Measurements from ENCODE around the gene ZP1. TPM values are rescaled to one million over a fixed set of nuclear protein-coding genes. Genes with fewer than 3 reads are reported as not detected.
A peak's percentile ranks its signal among the peaks of the same experiment; 100 is the strongest.
"Not testable (repeated sequence)": the region's sequence is repeated elsewhere in the genome, so short reads cannot be mapped to it uniquely, and the experiment has no call there.

ZP1 gene
- total RNA-seq, 1 experiment from 2014 or later = 1.3 TPM

- no peak for DNase-seq (ENCODE audit: low read depth)
These were observed 41.5 kb downstream of the ZP1 start for GRCh38 chr11:60908803-60909202.

GRCh38 chr11:60909680-60910280 lies 42.4 kb downstream of the ZP1 start:
- not testable (repeated sequence) for DNase-seq (ENCODE audit: low read depth)

GRCh38 chr11:60910281-60910687 lies 42.9 kb downstream of the ZP1 start:
- DNase-seq (ENCODE audit: low read depth) = no peak

- no peak for DNase-seq (ENCODE audit: low read depth)
These were observed 43.5 kb downstream of the ZP1 start for GRCh38 chr11:60910711-60911380.

GRCh38 chr11:60912223-60912850 lies 45.0 kb downstream of the ZP1 start:
- no peak for DNase-seq (ENCODE audit: low read depth)

DNA sequence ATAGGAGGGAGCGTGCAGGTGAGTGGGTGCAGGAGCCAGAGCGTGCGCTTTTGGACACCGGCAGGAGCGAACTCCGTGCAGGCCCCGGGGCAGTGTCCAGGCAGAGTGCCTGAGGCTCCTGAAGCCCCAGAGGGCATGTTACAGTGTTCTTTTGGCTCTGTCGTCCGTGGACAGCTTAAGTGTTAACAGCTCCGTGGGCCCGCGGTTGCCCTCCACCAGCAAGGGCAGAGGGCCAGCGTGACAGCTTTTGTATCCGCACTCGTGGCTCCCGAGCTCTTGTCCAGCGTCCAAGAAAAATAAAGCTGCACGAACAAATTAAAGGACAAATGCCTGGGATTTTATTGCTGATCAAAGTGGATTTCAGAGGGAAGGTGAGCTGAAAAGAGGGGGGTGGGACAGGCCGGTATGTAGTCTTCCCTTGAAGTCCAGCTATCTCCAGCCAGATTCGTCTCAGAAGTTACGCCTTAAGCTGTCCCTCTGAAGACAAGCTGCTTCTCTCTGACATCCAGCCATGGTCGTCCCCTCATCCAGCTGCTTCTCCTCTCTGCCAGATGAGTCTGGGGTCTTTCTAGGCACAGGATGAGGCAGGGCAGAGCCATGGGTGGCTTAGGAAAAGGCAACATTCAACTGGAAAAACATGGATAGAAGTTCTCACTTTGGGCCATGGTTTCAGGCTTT lies 45.6 kb downstream of the ZP1 start:
- DNase-seq (ENCODE audit: low read depth) = no peak

DNA sequence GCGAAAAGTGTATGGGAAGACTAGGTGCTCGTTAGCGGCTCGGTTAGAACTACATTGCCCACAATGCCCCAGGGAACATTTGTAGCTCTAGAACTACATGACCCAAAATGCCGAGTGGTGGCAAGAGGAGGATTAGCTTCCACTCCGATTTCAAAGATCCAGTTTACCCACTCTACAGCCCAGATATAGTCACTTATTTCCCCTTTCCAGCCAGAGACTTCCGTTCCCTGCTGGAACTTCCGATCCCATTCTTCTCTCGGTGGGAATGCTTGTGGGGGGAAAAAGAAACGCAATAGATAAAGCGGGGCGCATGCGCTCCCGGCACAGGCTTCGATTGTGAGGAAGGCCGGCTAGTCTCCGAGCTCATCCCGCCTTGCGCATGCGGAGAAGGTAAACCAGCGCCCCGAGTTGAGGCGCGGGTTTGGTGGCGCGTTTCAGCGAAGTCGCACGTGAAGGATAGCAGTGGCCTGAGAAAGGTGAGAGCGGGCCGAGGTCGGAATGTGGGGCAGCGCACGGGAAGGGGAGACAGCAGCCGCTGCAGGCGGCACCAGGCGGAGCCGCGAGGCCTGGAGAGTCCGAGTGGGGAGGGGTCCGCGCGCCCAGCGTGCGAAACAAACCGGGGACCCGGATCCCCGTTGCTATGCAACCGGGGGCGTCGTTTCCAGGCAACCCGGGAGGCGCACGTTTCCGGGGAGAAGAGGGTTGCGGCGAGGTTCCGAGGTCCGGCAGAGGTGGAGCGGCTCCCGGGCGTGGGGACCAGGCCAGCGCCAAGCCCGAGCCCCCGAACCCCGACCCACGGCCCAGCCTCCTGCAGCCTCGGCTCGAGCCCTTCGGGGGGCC lies 46.7 kb downstream of the ZP1 start, which contains the start of gene TMEM109:
Gene TMEM109, plus strand, starts transcription at position 366 of the 840 bp plus-strand sequence. CDS start 5,536 bp downstream, outside the sequence.
- peak; percentile 92 for DNase-seq (ENCODE audit: low read depth)

- peak; percentile 56 for DNase-seq (ENCODE audit: low read depth)
These were observed 47.4 kb downstream of the ZP1 start for GRCh38 chr11:60914633-60915247.

- peak; percentile 84 for DNase-seq (ENCODE audit: low read depth)
These were observed 48.0 kb downstream of the ZP1 start for GRCh38 chr11:60915248-60915914.

DNA sequence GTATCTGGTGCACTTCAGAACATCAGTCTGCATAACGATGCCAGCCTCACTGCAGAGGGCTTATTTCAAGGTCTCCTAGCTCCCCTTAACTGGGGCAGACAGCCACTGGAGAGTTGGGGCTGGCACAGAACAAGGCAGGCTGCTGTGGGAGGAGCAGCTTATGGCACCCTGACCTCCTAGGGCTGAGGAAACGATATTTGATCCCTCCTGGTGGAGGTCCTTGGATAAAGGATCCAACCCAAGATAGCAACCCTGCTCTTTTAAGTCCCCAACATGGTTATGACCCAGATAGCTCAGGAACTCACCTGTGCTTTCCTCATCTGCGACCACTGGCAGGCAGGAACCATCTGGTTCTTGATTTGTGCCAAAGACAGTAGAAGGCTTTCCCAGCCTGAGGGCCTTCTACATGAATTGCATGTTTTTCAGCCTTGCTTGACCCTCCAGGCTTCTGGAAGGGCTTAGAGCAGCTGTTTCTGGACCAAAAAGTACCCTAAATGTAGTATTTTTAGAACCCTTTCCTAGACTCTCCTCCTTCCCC lies 49.4 kb downstream of the ZP1 start:
- DNase-seq (ENCODE audit: low read depth) = no peak

DNA sequence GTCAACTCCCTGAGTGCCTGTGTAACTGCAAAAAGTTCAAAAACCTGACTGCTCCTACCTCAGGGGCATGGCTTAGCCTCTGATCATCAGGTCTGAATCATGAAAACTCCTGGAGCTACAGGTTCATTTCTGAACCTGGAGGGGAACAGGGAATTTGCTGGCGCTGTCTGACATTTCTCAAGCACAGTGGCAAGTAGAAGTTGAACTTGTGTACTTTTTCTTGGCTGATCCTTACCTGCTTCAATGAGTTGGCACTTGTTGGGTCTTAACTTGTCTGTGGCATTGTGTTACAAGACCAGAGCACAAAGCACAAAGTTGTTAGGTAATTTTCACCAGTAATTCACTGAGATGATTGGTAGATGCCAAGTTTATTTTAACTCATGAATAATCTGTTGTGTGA lies 49.9 kb downstream of the ZP1 start:
- no peak for DNase-seq (ENCODE audit: low read depth)

DNA sequence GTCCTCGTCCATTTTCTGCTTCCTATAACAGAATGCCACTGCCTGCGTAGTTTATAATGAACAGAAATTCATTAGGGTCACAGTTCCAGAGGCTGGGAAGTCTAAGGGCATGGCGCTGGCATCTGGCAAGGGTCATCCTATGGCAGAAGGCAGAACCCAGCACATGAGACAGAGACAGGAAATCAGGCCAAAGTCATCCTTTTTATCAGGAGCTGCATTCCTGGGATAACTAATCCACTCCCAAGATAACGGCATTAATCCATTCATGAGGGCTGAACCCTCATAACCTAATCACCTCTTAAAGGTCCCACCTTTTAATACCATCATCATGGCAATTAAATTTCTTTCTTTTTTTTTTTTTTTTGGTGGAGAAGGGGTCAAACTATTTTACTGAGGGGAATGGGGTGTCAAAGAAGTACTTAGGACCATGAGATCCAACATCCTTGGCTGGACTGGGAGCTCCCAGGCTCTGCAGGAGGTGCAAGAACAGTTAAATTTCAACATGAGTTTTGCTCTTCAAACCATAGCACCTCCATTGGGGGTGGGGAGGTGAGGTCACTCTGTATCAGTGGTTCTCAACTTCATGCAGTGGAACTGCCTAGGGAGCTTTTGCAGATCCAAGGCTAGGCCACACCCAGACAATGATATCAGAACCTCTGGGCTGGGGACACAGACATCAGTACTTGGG lies 51.1 kb downstream of the ZP1 start:
- no peak for DNase-seq (ENCODE audit: low read depth)

- peak; percentile 57 for DNase-seq (ENCODE audit: low read depth)
These were observed 51.6 kb downstream of the ZP1 start for GRCh38 chr11:60918939-60919265.

- DNase-seq (ENCODE audit: low read depth) = no peak
These were observed 52.0 kb downstream of the ZP1 start for GRCh38 chr11:60919320-60919719.

DNA sequence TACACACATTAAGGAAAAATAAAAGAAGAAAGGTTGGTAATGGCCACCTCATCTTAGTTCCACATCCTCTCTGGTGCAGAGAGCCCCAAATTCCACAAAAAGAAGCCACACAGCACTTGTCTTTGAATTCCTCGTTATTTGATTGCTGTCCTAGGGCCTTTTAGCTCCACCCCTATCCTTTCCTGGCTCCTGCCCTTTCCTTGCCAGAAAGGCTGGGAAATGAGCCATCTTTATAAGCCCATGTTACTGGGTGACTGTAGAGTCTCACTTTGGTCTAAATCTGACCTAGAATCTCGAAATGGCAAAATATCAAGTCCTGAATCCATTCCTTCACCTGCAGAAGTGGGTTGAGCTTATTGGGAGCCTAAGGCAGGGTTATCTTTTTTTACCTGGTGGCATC lies 52.6 kb downstream of the ZP1 start:
- no peak for DNase-seq (ENCODE audit: low read depth)

- no peak for DNase-seq (ENCODE audit: low read depth)
These were observed 53.9 kb downstream of the ZP1 start for GRCh38 chr11:60921259-60921658.

DNA sequence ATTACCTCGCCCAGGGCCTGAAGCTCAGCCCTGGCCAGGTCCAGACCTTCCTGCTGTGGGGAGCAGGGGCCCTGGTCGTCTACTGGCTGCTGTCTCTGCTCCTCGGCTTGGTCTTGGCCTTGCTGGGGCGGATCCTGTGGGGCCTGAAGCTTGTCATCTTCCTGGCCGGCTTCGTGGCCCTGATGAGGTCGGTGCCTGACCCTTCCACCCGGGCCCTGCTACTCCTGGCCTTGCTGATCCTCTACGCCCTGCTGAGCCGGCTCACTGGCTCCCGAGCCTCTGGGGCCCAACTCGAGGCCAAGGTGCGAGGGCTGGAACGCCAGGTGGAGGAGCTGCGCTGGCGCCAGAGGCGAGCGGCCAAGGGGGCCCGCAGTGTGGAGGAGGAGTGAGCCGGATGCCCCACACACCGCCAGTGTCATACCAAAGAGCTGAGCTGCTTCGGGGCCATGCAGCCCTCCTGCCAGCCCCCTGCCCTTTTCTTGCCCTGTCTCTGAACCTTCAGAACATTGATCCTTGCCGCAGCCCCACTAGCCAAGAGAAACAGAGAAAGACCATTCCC lies 54.5 kb downstream of the ZP1 start:
- no peak for DNase-seq (ENCODE audit: low read depth)

GRCh38 chr11:60922906-60923305 lies 55.6 kb downstream of the ZP1 start:
- DNase-seq (ENCODE audit: low read depth) = no peak

- no peak for DNase-seq (ENCODE audit: low read depth)
These were observed 56.0 kb downstream of the ZP1 start for GRCh38 chr11:60923326-60923725.

GRCh38 chr11:60923800-60924109 lies 56.4 kb downstream of the ZP1 start:
- DNase-seq (ENCODE audit: low read depth) = no peak

Data from M059J (cell line).